CD4-positive, alpha-beta T cell treated with Interleukin-21 for 1 hour (primary cell): ENCODE measurements around the gene HS2ST1.
A peak's percentile ranks its signal among the peaks of the same experiment; 100 is the strongest.
"Not testable (repeated sequence)": the region's sequence is repeated elsewhere in the genome, so short reads cannot be mapped to it uniquely, and the experiment has no call there.

Experiments used
- DNase-seq: peaks from one replicate; pipeline ENCODE4 v3.0.0-alpha.2; 2020

HS2ST1 gene

GRCh38 chr1:86926883-86927282, 12.4 kb downstream of the HS2ST1 start:
- no peak for DNase-seq

GRCh38 chr1:86928819-86929218, 14.4 kb downstream of the HS2ST1 start:
- DNase-seq = no peak

- no peak for DNase-seq
Observed at GRCh38 chr1:86933051-86933450, 18.6 kb downstream of the HS2ST1 start.

GRCh38 chr1:86933562-86934377, 19.3 kb downstream of the HS2ST1 start:
- peak; percentile 4 for DNase-seq

GRCh38 chr1:86938450-86938849, 24.0 kb downstream of the HS2ST1 start:
- no peak for DNase-seq

- DNase-seq = no peak
Observed at GRCh38 chr1:86938855-86939254, 24.4 kb downstream of the HS2ST1 start.

- DNase-seq = no peak
Observed at GRCh38 chr1:86939406-86939805, 25.0 kb downstream of the HS2ST1 start.

GRCh38 chr1:86940599-86940998, 26.2 kb downstream of the HS2ST1 start:
- no peak for DNase-seq

GRCh38 chr1:86942042-86942441, 27.6 kb downstream of the HS2ST1 start:
- no peak for DNase-seq

GRCh38 chr1:86942743-86943142, 28.3 kb downstream of the HS2ST1 start:
- DNase-seq = no peak

- DNase-seq = no peak
Observed at GRCh38 chr1:86948212-86948611, 33.8 kb downstream of the HS2ST1 start.

GRCh38 chr1:86950712-86951419, 36.4 kb downstream of the HS2ST1 start:
- DNase-seq = no peak

- no peak for DNase-seq
Observed at GRCh38 chr1:86951430-86951829, 37.0 kb downstream of the HS2ST1 start.

GRCh38 chr1:86953167-86953566, 38.7 kb downstream of the HS2ST1 start:
- no peak for DNase-seq

- DNase-seq = no peak
Observed at GRCh38 chr1:86955678-86956077, 41.2 kb downstream of the HS2ST1 start.

- no peak for DNase-seq
Observed at GRCh38 chr1:86956221-86956620, 41.8 kb downstream of the HS2ST1 start.

GRCh38 chr1:86957221-86957620, 42.8 kb downstream of the HS2ST1 start:
- no peak for DNase-seq

GRCh38 chr1:86960548-86960947, 46.1 kb downstream of the HS2ST1 start:
- DNase-seq = no peak

GRCh38 chr1:86963841-86964240, 49.4 kb downstream of the HS2ST1 start:
- DNase-seq = not testable (repeated sequence)

- DNase-seq = peak; percentile 23
Observed at GRCh38 chr1:86965012-86965826, 50.8 kb downstream of the HS2ST1 start.

- DNase-seq = no peak
Observed at GRCh38 chr1:86965827-86966182, 51.4 kb downstream of the HS2ST1 start.

- DNase-seq = no peak
Observed at GRCh38 chr1:86970938-86971337, 56.5 kb downstream of the HS2ST1 start.

GRCh38 chr1:86971778-86972177, 57.3 kb downstream of the HS2ST1 start:
- no peak for DNase-seq

- no peak for DNase-seq
Observed at GRCh38 chr1:86972262-86972661, 57.8 kb downstream of the HS2ST1 start.
